RWPE2 (cell line): ENCODE results near the gene SGCE.

Experiments
- ATAC-seq: fragments of 200-7000 bp; cut with Tn5 transposase; 3 replicates; pipeline ENCODE4 v1.9.1; 2021; ENCODE audit warnings: low read depth
- DNase-seq: peaks from one replicate; pipeline ENCODE4 v3.0.0-alpha.2; 2020; ENCODE audit warnings: low spot score
- H3K27ac ChIP-seq: fragments of 450-650 bp; 2 replicates; pipeline ENCODE4 v1.5.1; 2017; ENCODE audit warnings: mild to moderate bottlenecking; ENCODE audit not compliant: poor library complexity, severe bottlenecking
- H3K27me3 ChIP-seq: fragments of 250-450 bp; sonication (Bioruptor Pico); 2 replicates; pipeline ENCODE4 v1.5.1; 2021; ENCODE audit warnings: mild to moderate bottlenecking, moderate library complexity; ENCODE audit not compliant: insufficient read depth, poor library complexity, severe bottlenecking
- H3K36me3 ChIP-seq: fragments of 250-450 bp; sonication (Bioruptor Pico); 2 replicates; pipeline ENCODE4 v1.5.1; 2020; ENCODE audit warnings: low read depth, mild to moderate bottlenecking, moderate library complexity
- H3K4me1 ChIP-seq: fragments of 250-450 bp; sonication (Bioruptor Pico); 2 replicates; pipeline ENCODE4 v1.5.1; 2021; ENCODE audit warnings: mild to moderate bottlenecking, moderate library complexity; ENCODE audit not compliant: insufficient read depth, poor library complexity, severe bottlenecking
- H3K4me3 ChIP-seq: fragments of 250-450 bp; sonication (Bioruptor Pico); 2 replicates; pipeline ENCODE4 v1.5.1; 2021; ENCODE audit warnings: mild to moderate bottlenecking, moderate library complexity; ENCODE audit not compliant: severe bottlenecking
- H3K9me3 ChIP-seq: fragments of 250-450 bp; sonication (Bioruptor Pico); 2 replicates; pipeline ENCODE4 v1.5.1; 2021; ENCODE audit warnings: mild to moderate bottlenecking, moderate library complexity; ENCODE audit not compliant: severe bottlenecking
- CTCF ChIP-seq: fragments of 450-650 bp; IDR thresholded peaks from one replicate; pipeline ENCODE4 v1.5.1; 2017; ENCODE audit warnings: mild to moderate bottlenecking, moderate library complexity; ENCODE audit not compliant: poor library complexity, severe bottlenecking

The SGCE gene

GRCh38 chr7:94609561-94609960 lies 46.4 kb downstream of the SGCE start:
- Histone ChIP-seq H3K36me3 (no peaks in the 10 kb centered on the region), H3K4me1 (no peaks in the 10 kb centered on the region), H3K4me3 (no peak overlapping the region), H3K9me3 (no peaks in the 10 kb centered on the region), H3K27ac (no peak overlapping the region), H3K27me3 (no peaks in the 10 kb centered on the region)
- DNase-seq = no peak
- TF ChIP-seq CTCF = no peak
- ATAC-seq = no peak

GRCh38 chr7:94605031-94605430 lies 50.9 kb downstream of the SGCE start:
- no peak for DNase-seq
- Histone ChIP-seq H3K36me3 (peaks cover 10% of the 10 kb centered on the region), H3K4me3 (no peak overlapping the region), H3K27ac (no peak overlapping the region), H3K27me3 (no peaks in the 10 kb centered on the region), H3K4me1 (no peaks in the 10 kb centered on the region), H3K9me3 (no peaks in the 10 kb centered on the region)
- no peak for TF ChIP-seq CTCF
- no peak for ATAC-seq

DNA sequence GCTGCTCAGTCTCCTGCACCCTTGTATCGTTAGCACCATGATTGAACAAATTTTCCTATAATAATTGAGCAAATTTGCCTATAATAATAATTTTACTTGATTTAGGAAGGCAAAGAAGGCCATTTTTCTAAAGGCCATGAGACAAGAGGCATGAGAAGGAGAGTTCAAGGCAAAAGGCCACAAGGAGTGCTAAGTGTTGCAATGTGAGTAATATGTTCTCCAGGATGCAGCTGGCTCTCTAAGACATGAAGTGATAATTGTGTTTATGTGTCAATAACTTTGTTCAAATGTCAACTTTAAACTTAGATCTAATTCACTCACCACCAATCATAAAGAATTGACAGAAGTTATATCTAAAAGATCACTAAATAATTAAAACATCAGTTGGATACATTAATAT lies 53.8 kb downstream of the SGCE start:
- no peak for DNase-seq
- Histone ChIP-seq H3K4me1 (no peaks in the 10 kb centered on the region), H3K4me3 (no peak overlapping the region), H3K27me3 (no peaks in the 10 kb centered on the region), H3K9me3 (no peaks in the 10 kb centered on the region), H3K27ac (no peak overlapping the region), H3K36me3 (peaks cover 26% of the 10 kb centered on the region)
- ATAC-seq = no peak
- TF ChIP-seq CTCF = no peak

DNA sequence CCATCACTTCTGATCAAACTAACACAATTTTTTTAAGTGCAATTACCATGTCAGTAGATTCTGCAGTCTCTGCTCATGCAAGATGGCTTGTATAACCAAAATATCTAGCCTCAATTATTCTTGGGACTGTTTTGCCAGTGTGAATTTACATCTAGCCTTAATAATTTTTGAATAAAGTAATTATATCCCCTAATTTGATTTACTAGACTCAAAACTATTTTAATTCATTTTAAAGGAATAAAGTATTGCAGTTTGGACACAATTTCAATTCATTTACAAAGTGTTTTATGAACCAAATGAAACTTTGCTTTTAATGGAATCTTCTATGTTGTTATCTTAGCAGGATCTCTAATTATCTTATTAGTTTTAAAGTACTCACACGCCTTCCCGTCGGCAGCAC lies 55.7 kb downstream of the SGCE start:
- no peak for TF ChIP-seq CTCF
- Histone ChIP-seq H3K9me3 (no peaks in the 10 kb centered on the region), H3K4me3 (no peak overlapping the region), H3K27ac (no peak overlapping the region), H3K36me3 (peaks cover 26% of the 10 kb centered on the region), H3K4me1 (no peaks in the 10 kb centered on the region), H3K27me3 (no peaks in the 10 kb centered on the region)
- ATAC-seq = no peak
- no peak for DNase-seq

DNA sequence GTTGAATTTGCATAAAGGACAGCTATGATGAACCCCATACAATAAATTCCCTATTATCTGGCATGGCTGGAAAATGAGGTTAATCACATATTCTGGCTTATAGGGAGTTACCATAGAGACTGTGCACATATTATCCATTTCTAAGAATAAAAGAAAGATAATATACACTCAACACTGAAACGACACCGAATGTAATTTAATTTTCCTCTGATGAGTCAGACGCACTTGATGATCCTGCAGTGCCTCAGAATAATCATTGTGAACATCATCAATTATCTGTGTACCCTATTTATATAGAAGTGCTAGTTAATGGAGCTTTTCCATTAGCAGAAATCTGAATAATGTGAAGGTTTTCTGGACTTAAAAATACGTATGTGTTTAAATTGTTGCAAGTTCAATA lies 60.2 kb downstream of the SGCE start:
- ATAC-seq = no peak
- H3K27me3 ChIP-seq = no peaks in the 10 kb centered on the region
- peaks cover 23% of the 10 kb centered on the region for H3K36me3 ChIP-seq
- no peaks in the 10 kb centered on the region for H3K4me1 ChIP-seq
- no peak for TF ChIP-seq CTCF
- no peak overlapping the region for H3K4me3 ChIP-seq
- DNase-seq = no peak
- no peaks in the 10 kb centered on the region for H3K9me3 ChIP-seq
- no peak overlapping the region for H3K27ac ChIP-seq
